Transverse colon (tissue), 4 donors: Measurements from ENCODE around the gene CBL. TPM values are rescaled to one million over a fixed set of nuclear protein-coding genes. Genes with fewer than 3 reads are reported as not detected.

Source experiments
- DNase-seq: peaks from one replicate; pipeline ENCODE4 v3.0.0-alpha.2; 2019
- H3K27ac ChIP-seq, 4 donors: fragments of 200-600 bp; sonication (generic); 2 replicates each; pipeline ENCODE4 v1.5.1; 2016 to 2018; ENCODE audit warnings: inconsistent platforms in 4 of 4
- H3K27me3 ChIP-seq: fragments of 200-600 bp; sonication (generic); 2 replicates; pipeline ENCODE4 v1.5.1; 2017; ENCODE audit warnings: inconsistent platforms
- H3K36me3 ChIP-seq, 4 donors: fragments of 200-600 bp; sonication (generic); 2 replicates each; pipeline ENCODE4 v1.5.1; 2017 to 2019; ENCODE audit warnings: inconsistent platforms in 4 of 4
- H3K4me1 ChIP-seq, 4 donors: fragments of 200-600 bp; sonication (generic); 2 replicates each; pipeline ENCODE4 v1.5.1; 2017 to 2020; ENCODE audit warnings: inconsistent platforms in 4 of 4
- H3K4me3 ChIP-seq, 4 donors: fragments of 200-600 bp; sonication (generic); 1 replicate in 1 of 4; 2 replicates in 3 of 4; pipeline versions ENCODE4 v1.5.1 to v1.6.1; 2017 to 2019; ENCODE audit warnings: inconsistent platforms in 4 of 4
- H3K9me3 ChIP-seq, 2 donors: fragments of 200-600 bp; sonication (generic); 2 replicates each; pipeline ENCODE4 v1.5.1; 2017 to 2019; ENCODE audit warnings: inconsistent platforms in 2 of 2
- EP300 ChIP-seq: sonication (generic); formaldehyde crosslinking; IDR thresholded peaks from one replicate; pipeline ENCODE4 v1.6.1; 2017; ENCODE audit warnings: antibody characterized with exemption, low read depth
- POLR2A ChIP-seq: fragments of 450-650 bp; IDR thresholded peaks from one replicate; pipeline ENCODE4 v1.6.1; 2016; ENCODE audit warnings: antibody characterized with exemption, mild to moderate bottlenecking, moderate library complexity
- POLR2AphosphoS5 ChIP-seq, 3 donors: sonication (generic); formaldehyde crosslinking; IDR thresholded peaks; one replicate each; pipeline ENCODE4 v1.6.1; 2016; ENCODE audit warnings: antibody characterized with exemption in 3 of 3
- WGBS, 2 donors: methylation state at CpG; one replicate each; pipeline ENCODE4 v1.1.5; 2018; ENCODE audit warnings: low coverage in 1 of 2; 5-methylcytosine and 5-hydroxymethylcytosine counted together
- in situ Hi-C, 4 donors: fragments of 200-750 bp; cut with MboI; loops; one replicate each; pipeline versions ENCODE4 v1.15.0 to v1.15.1; 2017; ENCODE audit warnings: low sequenced_read_pairs in 3 of 4, low pct_ligation_motif_present in 1 of 4, low pct_unique_long_range_greater_than_20kb in 1 of 4
- intact Hi-C: fragments of 100-400 bp; cut with DNase I; formaldehyde crosslinking; loops from one replicate; pipeline ENCODE4 v1.15.1; 2023; ENCODE audit warnings: low total_unique reads
- total RNA-seq, 4 donors: library from RNA; depleted of rRNA; stranded (reverse); fragments of >200 nt; gene quantifications; one replicate each; pipeline ENCODE4 v1.1.0, GENCODE V29; 2016
- TF ChIP-seq, protein P1 (sequence below), 5 experiments: fragments of 200-600 bp in 3 of 5; fragments of 450-650 bp in 2 of 5; sonication (generic) in 3 of 5; IDR thresholded peaks; 1 replicate in 2 of 5; 2 replicates in 3 of 5; pipeline ENCODE4 v1.5.1; 2016 to 2017; ENCODE audit warnings: antibody characterized with exemption in 5 of 5, inconsistent platforms in 3 of 5, mild to moderate bottlenecking in 2 of 5, moderate library complexity in 1 of 5

CBL gene
- total RNA-seq, 4 donors from 2014 or later: 6.8 to 18.7 (median 12.4) TPM

DNA sequence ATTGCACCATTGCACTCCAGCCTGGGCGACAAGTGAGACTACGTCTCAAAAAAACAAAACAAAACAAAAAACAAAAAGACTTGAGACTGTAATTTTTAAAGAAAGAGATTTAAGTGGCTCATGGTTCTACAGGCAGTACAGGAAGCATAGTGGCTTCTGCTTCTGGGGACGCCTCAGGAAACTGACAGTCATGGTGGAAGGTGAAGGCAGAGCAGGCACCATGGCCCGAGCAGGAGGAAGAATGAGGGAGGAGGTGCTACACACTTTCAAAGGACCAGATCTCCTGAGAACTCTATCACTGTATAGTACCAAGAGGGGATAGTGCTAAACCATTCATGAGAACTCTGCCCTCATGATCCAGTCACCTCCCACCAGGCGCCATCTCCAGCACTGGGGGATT is 52.0 kb downstream of the CBL start:
- in situ Hi-C loops (no loop called here), intact Hi-C loops (no loop called here)
- peaks cover 2 to 13% (median 4%) of the 10 kb centered on the region in 4 donors for H3K4me1 ChIP-seq
- 81 to 100% methylated on average over 1 to 5 of the region's 5 CpGs for WGBS, 2 donors
- no peak overlapping the region for H3K27ac ChIP-seq
- TF ChIP-seq POLR2AphosphoS5 (IDR thresholded peaks at IDR 0.05) (no peak), EP300 (no peak), POLR2A (no peak)
- TF ChIP-seq, protein P1, sequence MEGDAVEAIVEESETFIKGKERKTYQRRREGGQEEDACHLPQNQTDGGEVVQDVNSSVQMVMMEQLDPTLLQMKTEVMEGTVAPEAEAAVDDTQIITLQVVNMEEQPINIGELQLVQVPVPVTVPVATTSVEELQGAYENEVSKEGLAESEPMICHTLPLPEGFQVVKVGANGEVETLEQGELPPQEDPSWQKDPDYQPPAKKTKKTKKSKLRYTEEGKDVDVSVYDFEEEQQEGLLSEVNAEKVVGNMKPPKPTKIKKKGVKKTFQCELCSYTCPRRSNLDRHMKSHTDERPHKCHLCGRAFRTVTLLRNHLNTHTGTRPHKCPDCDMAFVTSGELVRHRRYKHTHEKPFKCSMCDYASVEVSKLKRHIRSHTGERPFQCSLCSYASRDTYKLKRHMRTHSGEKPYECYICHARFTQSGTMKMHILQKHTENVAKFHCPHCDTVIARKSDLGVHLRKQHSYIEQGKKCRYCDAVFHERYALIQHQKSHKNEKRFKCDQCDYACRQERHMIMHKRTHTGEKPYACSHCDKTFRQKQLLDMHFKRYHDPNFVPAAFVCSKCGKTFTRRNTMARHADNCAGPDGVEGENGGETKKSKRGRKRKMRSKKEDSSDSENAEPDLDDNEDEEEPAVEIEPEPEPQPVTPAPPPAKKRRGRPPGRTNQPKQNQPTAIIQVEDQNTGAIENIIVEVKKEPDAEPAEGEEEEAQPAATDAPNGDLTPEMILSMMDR (IDR thresholded peaks at IDR 0.05): no peak
- H3K4me3 ChIP-seq: no peak overlapping the region
- DNase-seq: no peak
- H3K9me3 ChIP-seq: no peaks in the 10 kb centered on the region
- H3K27me3 ChIP-seq: no peaks in the 10 kb centered on the region
- no peaks in the 10 kb centered on the region for H3K36me3 ChIP-seq

DNA sequence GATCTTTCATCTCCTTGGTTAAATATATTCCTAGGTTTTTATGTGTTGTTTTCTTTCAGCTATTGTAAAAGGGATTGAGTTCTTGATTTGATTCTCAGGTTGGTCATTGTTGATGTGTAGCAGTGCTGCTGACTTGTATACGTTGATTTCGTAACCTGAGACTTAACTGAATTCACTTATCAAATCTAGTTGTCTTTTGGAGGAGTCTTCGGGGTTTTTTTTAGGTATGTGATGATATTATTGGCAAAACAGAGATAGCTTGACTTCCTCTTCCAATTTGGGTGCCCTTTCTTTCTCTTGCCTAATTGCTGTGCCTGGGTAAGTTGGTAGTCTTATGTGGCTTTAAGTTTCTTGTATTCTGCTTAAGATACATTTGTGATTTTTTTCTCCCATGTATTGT is 52.8 kb downstream of the CBL start:
- in situ Hi-C loops: no loop called here

DNA sequence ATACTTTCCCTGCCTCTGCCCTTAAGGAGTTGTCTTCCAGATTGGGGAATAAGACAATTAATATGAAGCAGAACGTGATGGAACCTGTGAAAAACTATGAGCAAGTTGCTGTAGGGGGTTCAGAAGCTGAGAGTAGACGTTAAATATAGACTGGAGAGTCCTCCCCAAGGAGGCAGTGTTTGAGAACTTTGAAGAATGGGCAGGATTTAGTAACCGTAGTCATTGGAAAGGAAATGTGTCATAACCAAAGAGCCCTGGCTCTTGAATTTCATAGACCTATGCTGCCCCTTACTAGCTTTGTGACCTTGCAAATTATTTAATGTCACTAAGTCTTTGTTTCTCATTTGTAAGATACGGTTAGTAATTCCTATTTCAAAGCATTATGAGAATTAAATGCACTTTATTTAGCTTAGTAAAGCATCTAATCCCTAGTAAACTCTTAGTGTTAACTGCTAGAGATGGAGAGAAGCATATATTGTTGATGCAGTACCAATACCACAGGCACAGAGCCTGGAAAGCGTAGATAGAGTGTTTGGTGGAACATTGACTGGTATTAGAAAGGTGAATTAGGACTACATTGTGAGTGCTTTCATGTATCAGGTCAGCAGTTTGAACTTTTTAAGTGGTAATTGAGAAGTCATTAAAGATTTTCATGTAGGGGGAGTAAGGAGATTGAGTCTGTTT is 56.7 kb downstream of the CBL start:
- Histone ChIP-seq H3K4me3 (no peak overlapping the region), H3K27me3 (no peaks in the 10 kb centered on the region), H3K36me3 (no peaks in the 10 kb centered on the region), H3K27ac (peak overlapping the region; percentile 0 to 54 (median 25)), H3K9me3 (no peaks in the 10 kb centered on the region), H3K4me1 (peaks cover 2 to 37% (median 5%) of the 10 kb centered on the region in 4 donors)
- intact Hi-C loops: no loop called here
- in situ Hi-C loops: no loop called here
- WGBS, 2 donors: 68 to 69% methylated on average over 5 of the region's 5 CpGs
- TF ChIP-seq EP300 (no peak), POLR2A (no peak), POLR2AphosphoS5 (IDR thresholded peaks at IDR 0.05) (no peak)
- TF ChIP-seq, protein P1 (IDR thresholded peaks at IDR 0.05): no peak
- DNase-seq: no peak

More for the DNA sequence above, 52.8 kb downstream of the CBL start:
- no peaks in the 10 kb centered on the region for H3K36me3 ChIP-seq
- no peak overlapping the region for H3K27ac ChIP-seq
- 79 to 80% methylated on average over 3 of the region's 3 CpGs for WGBS, 2 donors
- peaks cover 2 to 21% (median 5%) of the 10 kb centered on the region in 4 donors for H3K4me1 ChIP-seq
- H3K4me3 ChIP-seq: no peak overlapping the region
- TF ChIP-seq POLR2AphosphoS5 (IDR thresholded peaks at IDR 0.05) (no peak), POLR2A (no peak), EP300 (no peak)
- TF ChIP-seq, protein P1 (IDR thresholded peaks at IDR 0.05): no peak
- DNase-seq: no peak
- intact Hi-C loops: no loop called here
- H3K9me3 ChIP-seq: no peaks in the 10 kb centered on the region
- H3K27me3 ChIP-seq: no peaks in the 10 kb centered on the region

DNA sequence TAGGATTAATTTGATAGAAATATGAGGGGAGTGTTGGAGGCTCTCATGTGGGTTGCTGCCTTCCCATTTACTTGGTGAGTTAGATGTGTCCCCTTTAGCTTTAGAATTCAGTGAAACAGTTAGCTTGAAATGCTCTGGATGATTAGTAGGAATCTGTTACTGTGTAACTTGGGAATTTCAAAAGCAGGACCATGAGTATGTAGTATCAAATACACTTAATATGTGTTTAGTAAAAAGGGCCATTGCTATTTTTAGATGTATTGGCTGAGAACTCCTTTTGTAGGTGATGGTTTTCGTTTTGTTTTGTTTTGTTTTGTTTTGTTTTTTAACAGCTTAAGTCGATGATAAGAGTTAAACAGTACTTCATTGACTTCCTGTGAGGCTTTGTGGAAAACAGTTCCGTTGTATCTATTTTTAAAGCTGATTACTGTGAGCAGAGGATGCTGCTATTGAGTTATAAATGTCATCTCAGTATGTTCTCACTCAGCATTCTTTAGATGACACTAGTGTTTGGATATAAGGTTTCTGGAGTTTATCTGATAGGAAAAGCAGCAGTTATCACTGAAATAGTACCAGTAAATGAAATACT is 57.3 kb downstream of the CBL start:
- Histone ChIP-seq H3K4me1 (peaks cover 2 to 42% (median 5%) of the 10 kb centered on the region in 4 donors), H3K9me3 (no peaks in the 10 kb centered on the region), H3K27me3 (no peaks in the 10 kb centered on the region), H3K4me3 (no peak overlapping the region), H3K36me3 (no peaks in the 10 kb centered on the region), H3K27ac (peak overlapping the region; percentile 0 to 54 (median 25))
- intact Hi-C loops: no loop called here
- TF ChIP-seq, protein P1 (IDR thresholded peaks at IDR 0.05): no peak
- TF ChIP-seq POLR2AphosphoS5 (IDR thresholded peaks at IDR 0.05): no peak
- TF ChIP-seq EP300: no peak
- no peak for TF ChIP-seq POLR2A
- in situ Hi-C loops: no loop called here
- WGBS, 2 donors: 20 to 27% methylated on average over 3 of the region's 3 CpGs
- DNase-seq: no peak
